ENCODE results near the gene THAP7.

DNA sequence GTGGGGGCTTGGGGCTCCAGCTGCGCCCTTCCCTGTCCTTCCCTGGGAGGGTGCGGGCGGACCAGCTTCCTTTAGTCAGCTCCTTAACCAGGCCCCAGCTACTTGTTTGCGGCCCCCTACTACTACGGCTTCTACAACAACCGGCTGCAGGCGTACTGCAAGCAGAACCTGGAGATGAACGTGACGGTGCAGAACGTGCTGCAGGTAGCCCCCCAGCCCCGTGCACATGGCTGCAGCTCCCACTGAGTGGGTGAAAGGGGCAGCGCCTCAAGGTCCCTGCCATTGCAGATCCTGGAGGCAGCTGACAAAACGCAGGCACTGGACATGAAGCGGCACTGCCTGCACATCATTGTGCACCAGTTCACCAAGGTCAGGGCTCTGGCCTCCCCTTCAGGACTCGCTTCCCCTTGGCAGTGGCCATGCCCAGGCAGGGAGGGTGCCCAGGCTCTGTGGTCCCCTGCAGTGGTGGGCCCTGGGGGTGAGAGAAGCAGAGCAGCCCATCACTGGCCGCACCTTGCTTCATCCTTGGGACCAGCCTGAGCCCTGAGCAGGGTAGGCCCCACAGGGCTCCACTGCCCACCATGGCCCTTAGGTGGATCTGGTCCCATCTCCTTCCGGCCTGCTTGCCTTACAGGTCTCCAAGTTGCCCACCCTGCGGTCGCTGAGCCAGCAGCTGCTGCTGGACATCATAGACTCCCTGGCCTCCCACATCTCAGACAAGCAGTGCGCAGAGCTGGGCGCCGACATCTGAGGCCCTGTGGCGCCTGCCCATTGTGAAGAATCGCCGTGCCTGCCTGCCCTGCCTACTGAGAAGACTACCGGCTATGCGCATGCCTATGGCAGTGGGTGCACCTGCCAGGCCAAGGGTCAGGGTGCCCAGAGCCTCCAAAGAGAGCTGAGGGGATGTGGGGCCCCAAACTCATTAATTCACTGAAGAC lies 5.1 kb downstream of the THAP7 start:
- TF ChIP-seq POLR2A (IDR thresholded peaks at IDR 0.05), result no peak
- no peak for TF ChIP-seq CTCF (IDR thresholded peaks at IDR 0.05)
